Esophagus muscularis mucosa (tissue), 4 donors: Measurements from ENCODE around the gene FOXP2.

Experiments used
- EP300 ChIP-seq: sonication (generic); formaldehyde crosslinking; IDR thresholded peaks from one replicate; pipeline ENCODE4 v1.6.1; 2017; ENCODE audit warnings: antibody characterized with exemption
- POLR2AphosphoS5 ChIP-seq, 2 donors: sonication (generic); formaldehyde crosslinking; IDR thresholded peaks; one replicate each; pipeline ENCODE4 v1.6.1; 2017; ENCODE audit warnings: antibody characterized with exemption in 2 of 2
- TF ChIP-seq, protein P1 (sequence below), 3 experiments: fragments of 200-600 bp in 2 of 3; fragments of 450-650 bp in 1 of 3; sonication (generic) in 2 of 3; IDR thresholded peaks; one replicate each; pipeline ENCODE4 v1.5.1; 2017 to 2019; ENCODE audit warnings: antibody characterized with exemption in 3 of 3, mild to moderate bottlenecking in 2 of 3, moderate library complexity in 1 of 3

DNA sequence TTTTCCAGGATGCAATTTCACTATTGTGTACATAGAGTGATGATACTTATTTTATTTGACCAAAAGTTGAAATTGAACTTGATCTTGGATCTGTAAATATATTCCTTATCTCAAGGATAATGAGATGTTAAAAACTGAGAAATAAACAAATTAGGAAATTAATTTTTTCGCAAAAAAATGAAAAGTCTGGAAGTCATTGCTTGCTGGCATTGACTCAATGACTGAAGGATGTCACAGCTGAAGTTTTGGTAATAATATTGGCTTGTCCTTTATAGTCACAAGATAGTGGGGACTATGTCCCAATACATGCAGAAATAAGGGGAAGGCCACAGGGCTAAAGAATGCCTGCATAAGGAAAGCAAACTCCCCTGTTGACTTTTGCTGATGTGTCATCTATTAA lies 92.8 kb downstream of the FOXP2 start:
- TF ChIP-seq, protein P1, sequence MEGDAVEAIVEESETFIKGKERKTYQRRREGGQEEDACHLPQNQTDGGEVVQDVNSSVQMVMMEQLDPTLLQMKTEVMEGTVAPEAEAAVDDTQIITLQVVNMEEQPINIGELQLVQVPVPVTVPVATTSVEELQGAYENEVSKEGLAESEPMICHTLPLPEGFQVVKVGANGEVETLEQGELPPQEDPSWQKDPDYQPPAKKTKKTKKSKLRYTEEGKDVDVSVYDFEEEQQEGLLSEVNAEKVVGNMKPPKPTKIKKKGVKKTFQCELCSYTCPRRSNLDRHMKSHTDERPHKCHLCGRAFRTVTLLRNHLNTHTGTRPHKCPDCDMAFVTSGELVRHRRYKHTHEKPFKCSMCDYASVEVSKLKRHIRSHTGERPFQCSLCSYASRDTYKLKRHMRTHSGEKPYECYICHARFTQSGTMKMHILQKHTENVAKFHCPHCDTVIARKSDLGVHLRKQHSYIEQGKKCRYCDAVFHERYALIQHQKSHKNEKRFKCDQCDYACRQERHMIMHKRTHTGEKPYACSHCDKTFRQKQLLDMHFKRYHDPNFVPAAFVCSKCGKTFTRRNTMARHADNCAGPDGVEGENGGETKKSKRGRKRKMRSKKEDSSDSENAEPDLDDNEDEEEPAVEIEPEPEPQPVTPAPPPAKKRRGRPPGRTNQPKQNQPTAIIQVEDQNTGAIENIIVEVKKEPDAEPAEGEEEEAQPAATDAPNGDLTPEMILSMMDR (IDR thresholded peaks at IDR 0.05): no peak
- TF ChIP-seq POLR2AphosphoS5 (IDR thresholded peaks at IDR 0.05) (no peak), EP300 (no peak)
